GM11168 (cell line): ENCODE measurements around the gene GCK.

Experiments
- in situ Hi-C: fragments of 300-500 bp; cut with MboI; formaldehyde crosslinking; loops from one replicate; pipeline ENCODE4 v1.12.0; 2022; ENCODE audit warnings: low sequenced_read_pairs; ENCODE audit not compliant: unreplicated experiment

Gene GCK

GRCh38 chr7:44147026-44147991 lies 41.9 kb downstream of the GCK start:
- in situ Hi-C loops: no loop called here

- in situ Hi-C loops: no loop called here
Observed at GRCh38 chr7:44145969-44146911, 43.0 kb downstream of the GCK start.

- in situ Hi-C loops: no loop called here
Observed at GRCh38 chr7:44145479-44145968, 43.7 kb downstream of the GCK start.

GRCh38 chr7:44144968-44145478 lies 44.2 kb downstream of the GCK start:
- in situ Hi-C loops: no loop called here

- in situ Hi-C loops: no loop called here
Observed at GRCh38 chr7:44144426-44144967, 44.7 kb downstream of the GCK start.

- in situ Hi-C loops: no loop called here
Observed at GRCh38 chr7:44143646-44144250, 45.5 kb downstream of the GCK start.

GRCh38 chr7:44142028-44142427 lies 47.2 kb downstream of the GCK start:
- in situ Hi-C loops: no loop called here

- in situ Hi-C loops: no loop called here
Observed at GRCh38 chr7:44141221-44141850, 47.9 kb downstream of the GCK start, which contains the start of gene MYL7. MYL7 (minus strand) TSS chr7:44141332; CDS start chr7:44141305, 27 bp downstream.

- in situ Hi-C loops: no loop called here
Observed at GRCh38 chr7:44140341-44140740, 48.9 kb downstream of the GCK start.

- in situ Hi-C loops: no loop called here
Observed at GRCh38 chr7:44139311-44140010, 49.8 kb downstream of the GCK start.

- in situ Hi-C loops: no loop called here
Observed at GRCh38 chr7:44138698-44139097, 50.5 kb downstream of the GCK start.

- in situ Hi-C loops: no loop called here
Observed at GRCh38 chr7:44136731-44137130, 52.5 kb downstream of the GCK start.

- in situ Hi-C loops: no loop called here
Observed at GRCh38 chr7:44134943-44135628, 54.2 kb downstream of the GCK start.

- in situ Hi-C loops: no loop called here
Observed at GRCh38 chr7:44133295-44133694, 55.9 kb downstream of the GCK start.

GRCh38 chr7:44132039-44132438 lies 57.2 kb downstream of the GCK start:
- in situ Hi-C loops: no loop called here

- in situ Hi-C loops: no loop called here
Observed at GRCh38 chr7:44131173-44132029, 57.8 kb downstream of the GCK start.
